DMS53 treated with DMSO at 0.1 percent for 48 hours (cell line): ENCODE results near the gene FOXA3.
"Not testable (repeated sequence)": the region's sequence is repeated elsewhere in the genome, so short reads cannot be mapped to it uniquely, and the experiment has no call there.

Experiments used
- DNase-seq: peaks from one replicate; lab custom pipeline; 2025; ENCODE audit not compliant: unreplicated experiment; lab: John Stamatoyannopoulos, UW

Gene FOXA3

DNA sequence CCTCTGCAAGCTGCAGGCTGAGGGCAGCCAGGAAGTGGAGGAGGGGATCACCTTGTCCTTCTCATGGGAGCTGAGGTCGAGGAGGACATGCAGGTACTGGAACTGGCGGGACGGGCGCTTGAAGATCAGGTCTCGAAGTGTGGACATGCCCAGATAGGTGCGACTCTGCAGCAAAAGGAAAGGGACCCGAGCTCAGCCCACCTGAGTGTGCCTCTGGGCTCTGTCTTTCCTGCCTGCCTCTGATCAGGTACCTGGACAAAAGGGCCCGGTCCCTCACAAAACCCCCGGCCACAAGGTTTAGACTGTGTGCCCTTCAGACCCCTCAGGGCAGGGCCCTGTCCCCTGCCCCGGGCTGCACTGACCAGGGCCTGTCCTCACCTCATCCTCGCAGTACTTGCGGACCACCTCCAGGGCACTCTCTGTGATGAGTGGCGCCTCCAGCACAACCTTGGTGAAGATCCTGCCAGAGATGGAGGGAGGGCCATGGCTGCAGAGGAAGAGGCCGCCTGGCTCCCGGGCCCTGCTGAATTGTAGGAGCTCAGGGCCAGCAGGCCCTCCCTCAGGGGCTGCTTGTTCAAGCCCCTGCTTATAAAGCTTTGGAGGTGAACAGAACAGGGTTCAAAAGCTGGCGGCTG, 36.5 kb upstream of the FOXA3 start:
- DNase-seq: no peak

- DNase-seq: no peak
Measured at GRCh38 chr19:45828523-45828922, 35.6 kb upstream of the FOXA3 start.

DNA sequence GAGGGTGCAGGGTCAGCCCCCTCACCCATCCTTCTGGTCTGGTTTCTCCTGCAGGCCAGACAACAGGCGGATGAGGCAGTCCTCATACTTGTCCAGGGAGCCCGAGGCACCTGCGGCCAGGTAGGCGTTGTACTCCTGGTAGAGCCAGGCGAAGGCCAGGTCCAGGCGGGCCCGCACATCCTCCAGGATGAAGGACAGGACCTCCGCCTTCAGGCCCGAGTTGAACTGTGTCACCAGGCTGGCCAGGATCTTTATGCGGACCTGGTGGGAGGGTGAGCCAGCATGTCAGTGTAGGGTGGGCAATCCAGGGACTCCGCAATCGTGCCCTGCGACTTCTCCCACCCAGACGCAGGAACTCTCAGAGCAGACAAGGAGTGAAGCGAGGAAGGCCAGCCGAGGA, 35.2 kb upstream of the FOXA3 start:
- no peak for DNase-seq

GRCh38 chr19:45834970-45835369, 29.2 kb upstream of the FOXA3 start:
- DNase-seq: no peak

DNA sequence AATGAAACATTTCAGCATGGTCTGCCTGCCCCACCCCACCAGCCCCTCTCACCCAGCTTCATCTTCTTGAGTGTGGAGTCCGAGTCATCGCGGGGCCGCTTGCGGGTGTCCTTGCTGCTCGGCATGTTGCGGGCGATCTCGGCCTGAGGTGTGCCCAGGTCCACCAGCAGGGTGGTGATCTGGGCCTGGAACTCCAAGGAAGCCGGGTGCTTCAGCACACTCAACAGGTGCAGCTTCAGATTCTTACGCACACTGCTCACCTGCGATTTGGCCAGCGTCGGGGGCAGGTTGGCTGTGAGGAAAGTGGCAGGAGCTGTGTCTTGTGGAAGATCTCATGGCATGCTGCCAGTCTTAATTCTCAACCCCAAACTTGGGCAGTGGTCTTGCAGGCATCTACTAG, 21.9 kb upstream of the FOXA3 start:
- DNase-seq: no peak

- no peak for DNase-seq
Measured at GRCh38 chr19:45847663-45848062, 16.5 kb upstream of the FOXA3 start.

GRCh38 chr19:45848922-45849321, 15.2 kb upstream of the FOXA3 start:
- DNase-seq: no peak

GRCh38 chr19:45852145-45852750, 11.9 kb upstream of the FOXA3 start:
- DNase-seq: no peak

GRCh38 chr19:45852983-45853382, 11.1 kb upstream of the FOXA3 start:
- DNase-seq: no peak

GRCh38 chr19:45854167-45854778, 9.9 kb upstream of the FOXA3 start:
- DNase-seq: no peak

GRCh38 chr19:45860359-45861259, 3.5 kb upstream of the FOXA3 start:
- no peak for DNase-seq

- no peak for DNase-seq
Measured at GRCh38 chr19:45862271-45862563, 1.9 kb upstream of the FOXA3 start.

GRCh38 chr19:45862564-45863334, 1.4 kb upstream of the FOXA3 start, which contains the start of gene SYMPK:
SYMPK (minus strand) TSS chr19:45863147; CDS start chr19:45854495, 8,652 bp downstream.
- peak; percentile 97 for DNase-seq

DNA sequence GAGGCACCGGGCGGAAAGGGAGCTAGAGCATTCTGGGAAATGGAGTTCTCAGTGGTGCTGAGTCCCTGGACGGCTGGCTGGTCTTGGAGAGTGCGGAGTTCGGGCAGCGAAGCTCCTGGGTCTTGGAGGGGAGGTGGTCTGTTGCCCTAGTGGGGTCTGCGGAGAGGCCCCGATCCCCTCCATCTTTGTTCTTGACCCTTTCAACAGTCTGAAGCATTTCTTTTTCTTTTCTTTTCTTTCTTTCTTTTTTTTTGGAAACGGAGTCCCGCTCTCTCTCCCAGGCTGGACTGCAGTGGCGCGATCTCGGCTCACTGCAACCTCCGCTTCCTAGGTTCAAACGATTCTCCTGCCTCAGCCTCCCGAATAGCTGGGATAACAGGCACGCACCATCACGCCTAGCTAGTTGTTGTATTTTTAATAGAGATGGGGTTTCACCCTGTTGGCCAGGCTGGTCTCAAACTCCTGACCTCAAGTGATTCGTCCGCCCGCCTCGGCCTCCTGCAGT, 739 bp upstream of the FOXA3 start:
- no peak for DNase-seq

DNA sequence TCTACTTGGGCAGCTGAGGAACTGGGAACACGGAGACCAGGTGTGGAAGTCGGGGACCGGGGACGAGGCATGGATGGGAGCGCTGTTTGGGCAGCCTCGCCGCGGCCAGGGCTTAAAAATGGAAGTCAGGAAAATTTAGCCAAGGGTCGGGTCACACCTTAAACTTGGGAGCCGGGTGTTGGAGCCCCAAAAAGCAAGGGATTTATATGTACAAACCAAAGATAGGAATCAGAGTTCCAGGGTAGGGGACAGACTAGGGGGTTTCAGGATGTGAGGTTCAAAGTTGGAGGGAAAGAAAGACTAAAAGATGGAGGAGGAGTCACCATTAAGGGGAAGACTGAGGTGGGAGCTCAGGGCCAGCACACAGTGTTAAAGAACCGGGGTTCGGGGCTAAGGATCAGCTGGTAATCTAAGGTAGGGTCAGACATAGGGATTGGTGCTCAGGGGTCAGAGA, 530 bp downstream of the FOXA3 start:
- DNase-seq: no peak

DNA sequence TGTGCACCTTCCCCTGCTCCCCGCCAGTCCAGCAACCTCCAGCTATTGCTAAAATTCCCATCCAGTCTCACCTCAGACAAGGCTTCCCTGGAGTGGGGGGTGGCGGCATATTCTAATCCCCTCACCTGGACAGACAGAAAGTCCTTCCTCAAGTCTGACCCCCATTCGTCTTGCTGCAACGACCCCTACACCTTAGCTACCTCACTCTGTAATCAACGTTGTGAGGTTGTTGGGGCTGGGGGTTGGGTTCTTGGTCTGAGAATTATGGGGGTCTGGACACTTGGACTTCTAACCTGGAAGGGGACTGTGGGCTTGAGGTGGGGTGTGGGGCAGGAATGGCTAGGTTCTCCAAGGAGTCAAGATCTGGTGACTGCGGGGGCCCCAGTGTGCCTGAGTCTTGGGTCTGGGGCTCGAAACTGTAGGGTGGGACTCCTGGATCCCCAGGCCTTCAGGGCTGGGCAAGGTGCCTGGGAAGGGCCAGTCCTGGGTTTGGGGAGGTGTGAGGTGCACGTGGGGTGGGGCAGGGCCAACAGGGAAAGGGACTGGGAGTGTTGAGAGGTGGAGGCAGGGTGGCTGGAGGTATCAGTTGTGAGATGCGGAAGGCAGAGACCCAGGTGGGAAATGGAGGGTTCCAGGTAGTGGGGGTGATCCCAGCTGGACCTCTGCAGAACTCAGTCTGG, 1.3 kb downstream of the FOXA3 start:
- DNase-seq: no peak

DNA sequence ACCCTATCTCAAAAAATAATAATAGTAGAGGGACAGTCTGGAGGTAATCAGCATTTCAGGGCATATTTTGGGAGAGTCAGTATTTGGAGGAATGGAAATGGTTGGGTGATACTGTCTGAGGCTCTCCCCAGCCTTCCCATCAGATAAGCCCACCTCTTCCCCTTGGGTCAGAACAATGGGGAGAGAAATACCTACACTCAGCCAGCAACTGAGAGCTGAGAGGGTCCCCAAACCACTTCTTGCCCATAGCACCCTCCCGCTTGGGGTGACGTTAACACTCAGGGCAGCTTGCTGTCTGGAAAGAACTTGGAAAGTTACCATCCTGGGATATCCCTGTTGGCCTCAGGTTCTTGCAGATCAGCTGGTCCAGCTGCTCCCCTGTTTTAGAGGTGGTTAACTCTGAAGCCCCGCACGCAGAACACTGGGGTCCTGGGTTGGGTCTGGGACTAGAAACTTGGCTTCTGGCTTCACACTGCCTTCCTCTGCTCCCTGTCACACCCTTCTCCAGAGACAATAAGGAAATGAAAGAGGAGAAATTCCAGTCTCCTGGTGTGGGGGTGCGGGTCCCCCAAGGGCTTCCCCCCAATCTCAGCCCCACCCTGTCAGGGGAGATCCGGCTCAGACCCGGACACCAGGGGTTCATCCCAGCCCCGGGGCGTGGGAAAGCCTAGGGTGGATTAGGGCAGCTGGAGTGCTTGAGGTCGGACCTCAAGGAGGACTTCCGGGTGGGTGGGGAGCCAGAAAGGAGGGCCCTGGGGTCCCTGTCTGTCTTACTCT, 2.5 kb downstream of the FOXA3 start:
- DNase-seq: no peak

DNA sequence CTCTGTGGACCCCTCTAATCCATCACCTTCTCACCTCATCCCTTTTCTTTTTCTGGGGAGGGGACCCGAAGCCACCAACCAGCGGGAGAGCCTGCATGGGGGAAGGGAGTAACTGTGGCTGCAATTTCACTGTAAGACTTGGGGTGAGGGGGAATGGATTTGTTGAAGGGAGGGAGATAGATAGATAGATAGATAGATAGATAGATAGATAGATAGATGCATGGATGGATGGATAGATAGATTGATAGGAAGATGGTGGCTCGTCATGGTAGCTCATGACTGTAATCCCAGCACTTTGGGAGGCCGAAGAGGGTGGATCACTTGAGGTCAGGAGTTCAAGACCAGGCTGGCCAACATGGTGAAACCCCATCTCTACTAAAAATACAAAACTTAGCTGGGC, 3.1 kb downstream of the FOXA3 start:
- not testable (repeated sequence) for DNase-seq

DNA sequence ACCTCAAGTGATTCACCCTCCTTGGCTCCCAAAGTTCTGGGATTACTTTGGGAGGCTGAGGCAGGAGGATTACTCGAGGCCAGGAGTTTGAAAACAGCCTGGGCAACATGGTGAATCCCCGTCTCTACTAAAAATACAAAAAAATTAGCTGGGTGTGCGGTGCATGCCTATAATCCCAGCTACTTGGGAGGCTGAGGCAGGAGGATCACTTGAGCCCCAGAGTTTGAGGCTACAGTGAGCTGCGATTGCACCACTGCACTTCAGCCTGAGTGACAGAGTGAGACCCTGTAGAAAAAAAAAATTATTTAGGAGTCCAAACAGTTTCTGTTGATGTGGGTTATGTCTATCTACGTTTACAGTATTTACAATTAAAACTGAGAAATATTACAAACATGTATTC, 6.7 kb downstream of the FOXA3 start:
- DNase-seq: no peak
